ENCODE data around the gene GRM7. TPM values are rescaled to one million over a fixed set of nuclear protein-coding genes. Genes with fewer than 3 reads are reported as not detected.

The GRM7 gene
- total and polyA plus RNA-seq, 2 experiments from 2014 or later: 0.40 TPM; not detected in 1

- no peak for TF ChIP-seq ZNF462 (CRISPR knock-in tag; IDR thresholded peaks at IDR 0.05)
- no peak for TF ChIP-seq POLR2AphosphoS5 (IDR thresholded peaks at IDR 0.05; ENCODE audit: low read depth)
- TF ChIP-seq ZNF114 (CRISPR knock-in tag; IDR thresholded peaks at IDR 0.05): no peak
- TF ChIP-seq EZH2phosphoT487 (IDR thresholded peaks at IDR 0.05; ENCODE audit: unreplicated experiment): no peak
Observed at GRCh38 chr3:7669641-7670040, 808.7 kb downstream of the GRM7 start (continued).

- Histone ChIP-seq H3K4me1 (ENCODE audit: insufficient read depth) (peaks cover 6% of the 10 kb centered on the region; the same call in 1 of the 2 replicates), H3K27me3 (ENCODE audit: insufficient read depth) (no peaks in the 10 kb centered on the region), H3K36me3 (ENCODE audit: insufficient read depth) (no peaks in the 10 kb centered on the region), H3F3A (replicated peaks; ENCODE audit: low read depth) (no peaks in the 10 kb centered on the region), H4K20me1 (replicated peaks; ENCODE audit: insufficient read depth) (no peaks in the 10 kb centered on the region), H2AFZ (no peak overlapping the region), H3K9me2 (ENCODE audit: insufficient read depth) (no peaks in the 10 kb centered on the region), H3K4me3 (no peak overlapping the region), H3K4me2 (no peak overlapping the region), H3K79me2 (replicated peaks; ENCODE audit: insufficient read depth) (no peaks in the 10 kb centered on the region), H3K27ac (ENCODE audit: low read depth) (no peak overlapping the region)
- no peaks in the 10 kb centered on the region for H3K27me3 Mint-ChIP-seq (ENCODE audit: insufficient read depth, low read depth, poor library complexity)
- peaks cover 11% of the 10 kb centered on the region for H3K4me1 Mint-ChIP-seq
- H3K9me3 Mint-ChIP-seq: no peaks in the 10 kb centered on the region
- ATAC-seq: no peak
- DNase-seq (ENCODE audit: low spot score): no peak
- H3K36me3 Mint-ChIP-seq (ENCODE audit: low read depth): no peaks in the 10 kb centered on the region
- no peak overlapping the region for H3K4me3 Mint-ChIP-seq
- H3K27ac Mint-ChIP-seq: no peak overlapping the region
- no peak for TF ChIP-seq JUNB (IDR thresholded peaks at IDR 0.05; ENCODE audit: unreplicated experiment)
- TF ChIP-seq ETS1 (IDR thresholded peaks at IDR 0.05): no peak
- TF ChIP-seq REST (IDR thresholded peaks at IDR 0.05; ENCODE audit: unreplicated experiment): no peak
- TF ChIP-seq EZH2phosphoT487 (IDR thresholded peaks at IDR 0.05; ENCODE audit: unreplicated experiment): no peak
- TF ChIP-seq ZNF331 (CRISPR knock-in tag; IDR thresholded peaks at IDR 0.05; ENCODE audit: low read depth): no peak
- no peak for TF ChIP-seq ZNF114 (CRISPR knock-in tag; IDR thresholded peaks at IDR 0.05)
- no peak for TF ChIP-seq STAT1 (IDR thresholded peaks at IDR 0.05; ENCODE audit: unreplicated experiment)
- no peak for TF ChIP-seq CREB1 (CRISPR knock-in tag; IDR thresholded peaks at IDR 0.05; ENCODE audit: low read depth)
- no peak for TF ChIP-seq EZH2 (IDR thresholded peaks at IDR 0.05; ENCODE audit: low read depth, unreplicated experiment)
- TF ChIP-seq POLR2AphosphoS5 (IDR thresholded peaks at IDR 0.05; ENCODE audit: low read depth): no peak
- no peak for TF ChIP-seq NANOG (IDR thresholded peaks at IDR 0.05; ENCODE audit: borderline replicate concordance)
- TF ChIP-seq CTCF (conservative IDR thresholded peaks at IDR 0.05; ENCODE audit: low read depth in 2 of 2): no peak
Observed at GRCh38 chr3:7678521-7678920, 817.6 kb downstream of the GRM7 start.
